GM19372 (cell line): Measurements from ENCODE around the gene CARD14.
"Not testable (repeated sequence)": the region's sequence is repeated elsewhere in the genome, so short reads cannot be mapped to it uniquely, and the experiment has no call there.

Source experiments
- ATAC-seq: cut with Tn5 transposase; IDR thresholded peaks from one replicate; pipeline ENCODE4 v1.9.1; 2021; ENCODE audit warnings: mild to moderate bottlenecking, low read depth, moderate library complexity; ENCODE audit not compliant: unreplicated experiment

CARD14 gene

GRCh38 chr17:80222376-80223141 lies 52.7 kb downstream of the CARD14 start:
- ATAC-seq = no peak

DNA sequence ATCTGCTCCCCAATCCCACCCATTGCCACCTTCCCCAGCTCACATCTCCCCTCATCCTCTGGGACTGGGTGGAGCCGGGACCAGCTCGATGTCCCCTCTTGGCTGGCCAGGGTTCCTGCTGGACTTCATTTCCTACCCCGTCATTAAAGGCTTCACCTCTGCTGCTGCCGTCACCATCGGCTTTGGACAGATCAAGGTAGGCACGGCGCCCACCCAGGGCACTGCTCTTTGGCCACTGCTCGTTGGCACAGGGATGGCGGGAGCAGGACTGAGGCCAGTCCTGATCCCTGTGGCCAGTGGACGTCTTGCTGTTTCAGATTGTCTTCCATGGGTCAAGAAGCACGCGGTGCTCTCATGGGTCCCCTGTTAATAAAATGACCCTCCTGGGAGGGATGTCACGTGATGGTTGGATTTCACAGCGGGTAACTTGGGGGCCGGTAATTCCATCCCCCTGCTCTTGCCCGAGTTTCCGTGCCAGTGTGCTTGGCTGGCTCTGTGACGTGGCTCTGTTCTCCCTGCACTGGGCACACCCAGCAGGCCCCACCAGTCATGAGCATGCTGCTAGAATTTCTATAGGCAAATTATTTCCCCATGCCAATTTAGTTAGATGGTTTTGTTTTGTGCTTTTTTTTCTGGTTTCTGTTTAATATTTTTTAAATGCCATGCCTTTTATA lies 53.4 kb downstream of the CARD14 start:
- no peak for ATAC-seq

DNA sequence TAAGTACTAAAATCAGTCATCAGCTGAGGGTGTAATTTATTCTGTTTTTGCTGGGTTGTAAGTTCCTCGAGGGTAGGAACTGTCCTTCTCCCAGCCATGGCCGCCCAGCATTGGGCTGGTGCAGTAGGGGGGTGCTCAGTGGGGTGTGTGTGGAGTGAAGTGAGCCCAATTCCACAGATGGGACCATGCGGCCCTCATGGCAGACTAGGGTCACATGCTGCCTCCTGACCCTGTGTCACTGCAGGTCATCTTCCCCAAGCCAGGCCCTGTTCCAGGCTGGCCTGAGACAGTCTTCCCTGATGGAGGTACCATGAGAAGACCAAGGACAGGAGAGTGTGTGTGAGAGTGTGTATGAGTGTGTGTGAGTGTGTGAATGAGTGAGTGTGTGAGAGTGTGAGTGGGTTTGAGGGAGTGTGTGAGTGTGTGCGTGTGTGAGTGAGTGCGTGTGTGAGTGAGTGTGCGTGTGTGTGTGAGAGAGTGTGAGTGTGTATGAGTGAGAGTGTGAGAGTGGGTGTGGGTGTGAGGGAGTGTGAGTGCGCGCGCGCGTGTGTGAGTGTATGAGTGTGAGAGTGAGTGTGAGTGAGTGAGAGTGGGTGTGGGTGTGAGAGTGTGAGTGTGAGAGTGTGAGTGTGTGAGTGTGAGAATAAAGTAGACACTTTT lies 54.1 kb downstream of the CARD14 start:
- no peak for ATAC-seq

DNA sequence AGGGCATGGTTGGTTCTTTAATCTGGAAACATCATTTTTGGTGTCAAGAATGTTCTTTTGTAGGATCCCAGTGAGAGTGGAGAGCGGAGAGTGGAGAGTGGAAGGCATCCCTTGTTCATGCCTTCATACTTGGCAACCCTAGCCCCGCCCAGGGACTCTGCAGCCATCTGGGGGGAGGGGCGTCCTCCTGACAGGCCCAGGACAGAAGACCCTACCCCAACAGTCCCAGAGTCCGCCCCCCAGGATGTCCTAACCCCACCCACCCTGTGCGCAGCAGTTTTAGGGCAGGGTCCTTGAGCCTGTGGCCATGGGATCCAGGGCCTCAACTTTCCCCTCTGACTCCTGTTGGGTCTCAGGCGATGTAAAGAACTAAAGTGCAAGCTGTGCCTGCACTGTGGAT lies 54.9 kb downstream of the CARD14 start:
- ATAC-seq = no peak

- ATAC-seq = no peak
These were observed 55.4 kb downstream of the CARD14 start for GRCh38 chr17:80225230-80225629.

DNA sequence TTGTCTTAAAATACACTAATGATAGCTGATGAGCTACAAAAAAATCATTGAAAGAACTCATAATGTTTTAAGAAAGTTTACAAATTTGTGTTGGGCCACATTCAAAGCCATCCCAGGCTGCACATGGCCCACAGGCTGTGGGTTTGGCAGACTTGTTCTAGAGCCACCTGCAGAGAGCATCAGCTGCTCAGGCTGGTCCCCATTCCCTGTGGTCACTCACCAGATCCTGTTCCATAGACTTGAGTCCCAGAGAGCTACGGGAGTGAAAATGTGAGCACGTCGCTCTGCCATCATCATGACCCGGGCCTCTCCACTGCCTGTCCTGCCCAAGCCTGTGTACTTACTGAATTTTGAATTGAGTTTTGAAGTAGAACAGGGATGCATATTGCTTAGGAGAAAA lies 57.3 kb downstream of the CARD14 start:
- ATAC-seq = no peak

GRCh38 chr17:80227666-80228065 lies 57.8 kb downstream of the CARD14 start:
- no peak for ATAC-seq

GRCh38 chr17:80228477-80228876 lies 58.6 kb downstream of the CARD14 start:
- no peak for ATAC-seq

GRCh38 chr17:80229011-80229410 lies 59.2 kb downstream of the CARD14 start:
- ATAC-seq = no peak

- no peak for ATAC-seq
These were observed 62.6 kb downstream of the CARD14 start for GRCh38 chr17:80232438-80232837.

- no peak for ATAC-seq
These were observed 63.4 kb downstream of the CARD14 start for GRCh38 chr17:80233202-80233601.

DNA sequence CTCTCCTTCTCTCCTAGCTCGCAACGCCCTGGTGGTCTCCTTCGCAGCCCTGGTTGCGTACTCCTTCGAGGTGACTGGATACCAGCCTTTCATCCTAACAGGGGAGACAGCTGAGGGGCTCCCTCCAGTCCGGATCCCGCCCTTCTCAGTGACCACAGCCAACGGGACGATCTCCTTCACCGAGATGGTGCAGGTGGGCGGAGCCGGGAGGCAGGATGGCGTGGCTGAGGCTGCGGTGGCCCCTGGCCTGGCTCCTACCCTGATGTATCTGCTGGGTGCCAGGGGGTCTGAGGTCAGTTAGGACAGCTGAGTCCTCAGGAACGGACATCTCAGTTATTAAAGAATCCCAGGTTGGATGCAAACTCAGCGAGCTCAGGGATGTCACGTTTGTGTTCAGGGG lies 67.1 kb downstream of the CARD14 start:
- ATAC-seq = no peak

DNA sequence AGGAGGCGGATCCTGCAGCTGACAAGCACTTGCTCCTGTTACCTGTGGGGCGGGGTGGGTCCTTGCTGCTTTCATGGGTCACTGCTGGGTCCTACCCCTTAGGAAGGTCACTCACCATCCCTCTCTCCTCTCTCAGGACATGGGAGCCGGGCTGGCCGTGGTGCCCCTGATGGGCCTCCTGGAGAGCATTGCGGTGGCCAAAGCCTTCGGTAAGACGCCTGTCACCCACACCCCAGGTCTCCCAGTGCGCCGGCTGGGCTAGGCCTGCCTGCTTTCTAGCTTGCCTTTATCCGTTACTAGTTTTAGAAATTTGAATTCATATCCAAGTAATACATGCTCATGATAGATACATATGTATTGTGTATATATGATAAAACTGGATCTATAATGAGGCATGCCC lies 67.6 kb downstream of the CARD14 start:
- no peak for ATAC-seq

GRCh38 chr17:80242505-80242904 lies 72.7 kb downstream of the CARD14 start:
- no peak for ATAC-seq

- ATAC-seq = no peak
These were observed 74.0 kb downstream of the CARD14 start for GRCh38 chr17:80243526-80244433.

DNA sequence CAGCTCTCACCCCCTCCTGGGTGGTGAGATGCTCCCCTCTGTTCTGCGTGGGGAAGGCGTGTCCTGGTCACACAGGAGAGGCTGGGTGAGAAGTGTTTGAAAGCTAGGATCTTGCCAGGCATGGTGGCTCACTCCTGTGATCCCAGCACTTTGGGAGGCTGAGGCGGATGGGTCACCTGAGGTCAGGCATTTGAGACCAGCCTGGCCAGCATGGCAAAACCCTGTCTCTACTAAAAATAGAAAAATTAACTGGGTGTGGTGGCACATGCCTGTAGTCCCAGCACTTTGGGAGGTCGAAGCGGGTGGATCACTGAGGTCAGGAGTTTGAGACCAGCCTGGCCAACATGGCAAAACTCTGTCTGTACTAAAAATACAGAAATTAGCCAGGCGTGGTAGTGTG lies 74.6 kb downstream of the CARD14 start:
- not testable (repeated sequence) for ATAC-seq

- ATAC-seq = no peak
These were observed 75.2 kb downstream of the CARD14 start for GRCh38 chr17:80244871-80245509.

DNA sequence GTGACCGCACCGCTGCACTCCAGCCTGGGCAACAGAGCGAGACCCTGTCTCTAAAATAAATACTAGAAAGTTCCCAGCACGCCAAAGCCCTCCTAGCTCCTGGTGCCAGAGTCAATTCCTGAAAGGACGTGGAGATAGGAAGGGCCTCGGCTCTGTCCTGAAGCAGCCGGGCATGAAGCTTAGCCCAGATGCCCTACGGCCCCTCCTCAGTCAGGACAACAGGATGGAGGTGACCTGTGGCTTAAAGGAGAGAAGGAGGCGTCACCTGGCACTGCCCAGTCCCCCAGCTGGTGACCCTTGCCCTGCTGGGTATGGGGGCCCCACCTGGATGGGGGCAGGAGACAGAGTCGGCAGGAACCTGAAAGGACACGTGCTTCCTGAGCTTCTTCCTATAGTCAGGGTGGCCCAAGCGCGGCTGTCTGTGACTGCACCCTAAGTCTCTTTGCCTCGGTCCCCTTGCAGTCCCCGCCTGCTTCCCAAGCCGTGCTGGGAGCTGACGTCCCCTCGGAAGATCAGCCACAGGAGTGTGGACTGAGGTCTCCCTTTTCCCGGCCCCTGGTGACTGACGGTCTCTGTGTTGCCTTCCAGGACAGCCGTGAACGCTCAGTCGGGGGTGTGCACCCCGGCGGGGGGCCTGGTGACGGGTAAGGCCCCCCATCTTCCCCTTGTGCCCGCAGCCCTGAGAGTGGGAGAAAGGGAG lies 75.9 kb downstream of the CARD14 start:
- no peak for ATAC-seq

DNA sequence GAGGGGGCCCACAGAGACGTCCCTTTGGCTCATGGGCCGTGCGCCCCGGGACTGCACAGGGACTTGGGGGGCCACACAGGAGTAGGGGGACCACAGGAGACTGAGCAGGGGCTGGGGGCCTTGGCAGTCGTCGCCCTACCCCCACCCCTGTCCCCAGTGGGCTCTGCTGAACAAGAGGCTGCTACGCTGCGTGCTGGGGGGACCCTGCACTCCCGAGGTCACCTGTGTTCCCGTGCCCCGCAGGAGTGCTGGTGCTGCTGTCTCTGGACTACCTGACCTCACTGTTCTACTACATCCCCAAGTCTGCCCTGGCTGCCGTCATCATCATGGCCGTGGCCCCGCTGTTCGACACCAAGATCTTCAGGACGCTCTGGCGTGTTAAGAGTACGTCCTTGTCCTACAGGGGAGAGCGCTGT lies 76.4 kb downstream of the CARD14 start:
- no peak for ATAC-seq

- no peak for ATAC-seq
These were observed 76.9 kb downstream of the CARD14 start for GRCh38 chr17:80246726-80247125.
